Caki2 (cell line): ENCODE data around the gene ZHX3. TPM values are rescaled to one million over a fixed set of nuclear protein-coding genes. Genes with fewer than 3 reads are reported as not detected.

Source experiments
- DNase-seq: peaks from one replicate; pipeline ENCODE4 v3.0.0-alpha.2; 2015; ENCODE audit warnings: low read depth
- in situ Hi-C: cut with HindIII; loops from 2 replicates; pipeline ENCODE4 v1.10.0; 2016; ENCODE audit warnings: low sequenced_read_pairs, low pct_unique_long_range_greater_than_20kb, mixed read lengths
- total RNA-seq: library from RNA; depleted of rRNA; stranded (reverse); fragments of >200 nt; shearing (Covaris generic); gene quantifications from 2 replicates; pipeline ENCODE4 v1.2.3, GENCODE V29; 2014; ENCODE audit warnings: low replicate concordance

Gene ZHX3
- total RNA-seq, 1 experiment from 2014 or later: 5.9 TPM

GRCh38 chr20:41187668-41188067 lies 129.9 kb downstream of the ZHX3 start:
- no peak for DNase-seq
- in situ Hi-C loops: no loop called here

- in situ Hi-C loops: no loop called here
- no peak for DNase-seq
Observed at GRCh38 chr20:41185013-41185757, 132.3 kb downstream of the ZHX3 start.

- in situ Hi-C loops: no loop called here
- DNase-seq: no peak
Observed at GRCh38 chr20:41183831-41184230, 133.7 kb downstream of the ZHX3 start.

GRCh38 chr20:41183391-41183790 lies 134.1 kb downstream of the ZHX3 start:
- no peak for DNase-seq
- in situ Hi-C loops: no loop called here

- in situ Hi-C loops: no loop called here
- DNase-seq: no peak
Observed at GRCh38 chr20:41182296-41183212, 135.0 kb downstream of the ZHX3 start.

GRCh38 chr20:41181567-41181966 lies 136.0 kb downstream of the ZHX3 start:
- in situ Hi-C loops: no loop called here
- DNase-seq: no peak

- DNase-seq: no peak
- in situ Hi-C loops: no loop called here
Observed at GRCh38 chr20:41180599-41181333, 136.8 kb downstream of the ZHX3 start.

- in situ Hi-C loops: no loop called here
Observed at GRCh38 chr20:41179961-41180360, 137.6 kb downstream of the ZHX3 start.

GRCh38 chr20:41178904-41179432 lies 138.6 kb downstream of the ZHX3 start:
- in situ Hi-C loops: no loop called here
- no peak for DNase-seq

More at GRCh38 chr20:41179961-41180360, 137.6 kb downstream of the ZHX3 start:
- DNase-seq: no peak

GRCh38 chr20:41178495-41178894 lies 139.0 kb downstream of the ZHX3 start:
- no peak for DNase-seq
- in situ Hi-C loops: no loop called here

- no peak for DNase-seq
- in situ Hi-C loops: no loop called here
Observed at GRCh38 chr20:41177636-41178035, 139.9 kb downstream of the ZHX3 start.

- in situ Hi-C loops: no loop called here
- no peak for DNase-seq
Observed at GRCh38 chr20:41176711-41177552, 140.6 kb downstream of the ZHX3 start.

- in situ Hi-C loops: no loop called here
Observed at GRCh38 chr20:41175727-41176330, 141.7 kb downstream of the ZHX3 start.

GRCh38 chr20:41175201-41175651 lies 142.3 kb downstream of the ZHX3 start:
- in situ Hi-C loops: no loop called here
- no peak for DNase-seq

More at GRCh38 chr20:41175727-41176330, 141.7 kb downstream of the ZHX3 start:
- DNase-seq: no peak

- DNase-seq: no peak
- in situ Hi-C loops: no loop called here
Observed at GRCh38 chr20:41174782-41175181, 142.7 kb downstream of the ZHX3 start.

- in situ Hi-C loops: no loop called here
- DNase-seq: no peak
Observed at GRCh38 chr20:41174373-41174772, 143.2 kb downstream of the ZHX3 start.

- in situ Hi-C loops: no loop called here
- no peak for DNase-seq
Observed at GRCh38 chr20:41173791-41174341, 143.7 kb downstream of the ZHX3 start.
